Activated naive CD4-positive, alpha-beta T cell treated with anti-CD3 and anti-CD28 coated beads for 36 hours (primary cell): Measurements from ENCODE around the gene NECAB2. TPM values are rescaled to one million over a fixed set of nuclear protein-coding genes. Genes with fewer than 3 reads are reported as not detected.

Experiments
- CTCF ChIA-PET: fragments of 350-600 bp; sonication (Branson Sonifier 250); formaldehyde crosslinking; loops from one replicate; lab custom pipeline; 2021; ENCODE audit warnings: antibody characterized with exemption; lab: Charles Lee
- DNase-seq: peaks from one replicate; pipeline ENCODE4 v3.0.0-alpha.2; 2020
- H3K27ac Mint-ChIP-seq: one replicate; pipeline ENCODE4 v1.8.0; 2021; ENCODE audit warnings: mild to moderate bottlenecking, mixed read lengths
- H3K27me3 Mint-ChIP-seq: one replicate; pipeline ENCODE4 v1.8.0; 2021; ENCODE audit warnings: low read depth, mixed read lengths
- H3K36me3 Mint-ChIP-seq: one replicate; pipeline ENCODE4 v1.8.0; 2021; ENCODE audit warnings: low read depth, mixed read lengths
- H3K4me1 Mint-ChIP-seq: one replicate; pipeline ENCODE4 v1.8.0; 2021; ENCODE audit warnings: low read depth, mixed read lengths
- H3K4me3 Mint-ChIP-seq: one replicate; pipeline ENCODE4 v1.8.0; 2021; ENCODE audit warnings: mild to moderate bottlenecking, moderate library complexity, mixed read lengths
- H3K9me3 Mint-ChIP-seq: one replicate; pipeline ENCODE4 v1.8.0; 2021; ENCODE audit warnings: mixed read lengths
- intact Hi-C: fragments of 100-400 bp; cut with micrococcal nuclease; formaldehyde crosslinking; loops from one replicate; pipeline ENCODE4 v1.15.1; 2023
- total RNA-seq, 2 experiments: library from RNA; stranded (reverse); gene quantifications; one replicate each; pipeline ENCODE4 v1.2.3, GENCODE V29; 2021

NECAB2 gene
- total RNA-seq, 2 experiments from 2014 or later: not detected

- Mint-ChIP-seq H3K9me3 (no peaks in the 10 kb centered on the region), H3K36me3 (no peaks in the 10 kb centered on the region), H3K4me3 (no peak overlapping the region), H3K4me1 (peaks cover 3% of the 10 kb centered on the region), H3K27me3 (no peaks in the 10 kb centered on the region), H3K27ac (no peak overlapping the region)
- intact Hi-C loops: no loop called here
- CTCF ChIA-PET: no interaction called here
- no peak for DNase-seq
These were observed 41.2 kb downstream of the NECAB2 start for GRCh38 chr16:84009282-84009681.

GRCh38 chr16:84013787-84014569, 45.9 kb downstream of the NECAB2 start:
- CTCF ChIA-PET: interaction anchor here (0.6 to 1.7 kb wide), 5 partner anchors 13 to 66 kb away, joined by 3 to 7 read pairs (median 6); no protein-coding TSS in a partner anchor
- DNase-seq: peak; percentile 80
- H3K9me3 Mint-ChIP-seq: peaks cover 4% of the 10 kb centered on the region
- H3K4me3 Mint-ChIP-seq: no peak overlapping the region
- peaks cover 9% of the 10 kb centered on the region for H3K4me1 Mint-ChIP-seq
- intact Hi-C loops: no loop called here
- no peak overlapping the region for H3K27ac Mint-ChIP-seq
- no peaks in the 10 kb centered on the region for H3K36me3 Mint-ChIP-seq
- no peaks in the 10 kb centered on the region for H3K27me3 Mint-ChIP-seq

GRCh38 chr16:84014570-84015327, 46.7 kb downstream of the NECAB2 start:
- Mint-ChIP-seq H3K4me3 (no peak overlapping the region), H3K36me3 (no peaks in the 10 kb centered on the region), H3K4me1 (peaks cover 9% of the 10 kb centered on the region), H3K9me3 (peaks cover 4% of the 10 kb centered on the region), H3K27me3 (peaks cover 3% of the 10 kb centered on the region), H3K27ac (no peak overlapping the region)
- CTCF ChIA-PET: interaction anchor here (1.0 to 1.7 kb wide), 3 partner anchors 25 to 58 kb away, joined by 3 to 6 read pairs (median 6); no protein-coding TSS in a partner anchor
- intact Hi-C loops: no loop called here
- DNase-seq: no peak

GRCh38 chr16:84015399-84015798, 47.4 kb downstream of the NECAB2 start:
- CTCF ChIA-PET: interaction anchor here (0.6 to 1.7 kb wide), 2 partner anchors 59 to 937 kb away, joined by 4 to 6 read pairs; no protein-coding TSS in a partner anchor
- Mint-ChIP-seq H3K9me3 (peaks cover 4% of the 10 kb centered on the region), H3K4me3 (no peak overlapping the region), H3K4me1 (peaks cover 9% of the 10 kb centered on the region), H3K27ac (no peak overlapping the region), H3K36me3 (no peaks in the 10 kb centered on the region), H3K27me3 (peaks cover 3% of the 10 kb centered on the region)
- no peak for DNase-seq
- intact Hi-C loops: no loop called here

GRCh38 chr16:84016477-84016876, 48.4 kb downstream of the NECAB2 start:
- no peak overlapping the region for H3K4me3 Mint-ChIP-seq
- H3K9me3 Mint-ChIP-seq: peaks cover 11% of the 10 kb centered on the region
- intact Hi-C loops: no loop called here
- H3K27me3 Mint-ChIP-seq: peaks cover 6% of the 10 kb centered on the region
- no peak overlapping the region for H3K27ac Mint-ChIP-seq
- CTCF ChIA-PET: no interaction called here
- peaks cover 1% of the 10 kb centered on the region for H3K36me3 Mint-ChIP-seq
- no peak for DNase-seq
- peaks cover 9% of the 10 kb centered on the region for H3K4me1 Mint-ChIP-seq

GRCh38 chr16:84018710-84019109, 50.7 kb downstream of the NECAB2 start:
- Mint-ChIP-seq H3K4me3 (no peak overlapping the region), H3K9me3 (peaks cover 13% of the 10 kb centered on the region), H3K27ac (no peak overlapping the region), H3K36me3 (peaks cover 1% of the 10 kb centered on the region), H3K4me1 (peaks cover 9% of the 10 kb centered on the region), H3K27me3 (peaks cover 9% of the 10 kb centered on the region)
- no peak for DNase-seq
- intact Hi-C loops: no loop called here
- CTCF ChIA-PET: interaction anchor here (0.6 kb wide), 1 partner anchor 52 kb away, joined by 3 read pairs; no protein-coding TSS in a partner anchor

- peaks cover 9% of the 10 kb centered on the region for H3K27me3 Mint-ChIP-seq
- intact Hi-C loops: no loop called here
- peaks cover 1% of the 10 kb centered on the region for H3K36me3 Mint-ChIP-seq
- no peaks in the 10 kb centered on the region for H3K4me1 Mint-ChIP-seq
- peaks cover 13% of the 10 kb centered on the region for H3K9me3 Mint-ChIP-seq
- no peak for DNase-seq
- CTCF ChIA-PET: no interaction called here
- H3K27ac Mint-ChIP-seq: no peak overlapping the region
- no peak overlapping the region for H3K4me3 Mint-ChIP-seq
These were observed 52.3 kb downstream of the NECAB2 start for GRCh38 chr16:84020353-84020752.

- no peak for DNase-seq
- CTCF ChIA-PET: no interaction called here
- no peaks in the 10 kb centered on the region for H3K4me1 Mint-ChIP-seq
- intact Hi-C loops: no loop called here
- H3K4me3 Mint-ChIP-seq: no peak overlapping the region
- peaks cover 1% of the 10 kb centered on the region for H3K36me3 Mint-ChIP-seq
- peaks cover 9% of the 10 kb centered on the region for H3K27me3 Mint-ChIP-seq
- no peak overlapping the region for H3K27ac Mint-ChIP-seq
- H3K9me3 Mint-ChIP-seq: peaks cover 13% of the 10 kb centered on the region
These were observed 53.4 kb downstream of the NECAB2 start for GRCh38 chr16:84021488-84021887.

GRCh38 chr16:84022644-84023043, 54.6 kb downstream of the NECAB2 start:
- no peak overlapping the region for H3K27ac Mint-ChIP-seq
- CTCF ChIA-PET: no interaction called here
- peaks cover 12% of the 10 kb centered on the region for H3K27me3 Mint-ChIP-seq
- intact Hi-C loops: no loop called here
- no peak for DNase-seq
- H3K4me3 Mint-ChIP-seq: no peak overlapping the region
- H3K36me3 Mint-ChIP-seq: peaks cover 1% of the 10 kb centered on the region
- H3K9me3 Mint-ChIP-seq: peaks cover 13% of the 10 kb centered on the region
- no peaks in the 10 kb centered on the region for H3K4me1 Mint-ChIP-seq

GRCh38 chr16:84024854-84025253, 56.8 kb downstream of the NECAB2 start:
- H3K27me3 Mint-ChIP-seq: peaks cover 10% of the 10 kb centered on the region
- intact Hi-C loops: no loop called here
- no peak overlapping the region for H3K4me3 Mint-ChIP-seq
- peaks cover 9% of the 10 kb centered on the region for H3K9me3 Mint-ChIP-seq
- no peak overlapping the region for H3K27ac Mint-ChIP-seq
- H3K36me3 Mint-ChIP-seq: peaks cover 1% of the 10 kb centered on the region
- H3K4me1 Mint-ChIP-seq: peaks cover 7% of the 10 kb centered on the region
- CTCF ChIA-PET: no interaction called here
- DNase-seq: no peak

- H3K9me3 Mint-ChIP-seq: peaks cover under 1% of the 10 kb centered on the region
- H3K4me3 Mint-ChIP-seq: no peak overlapping the region
- H3K36me3 Mint-ChIP-seq: no peaks in the 10 kb centered on the region
- intact Hi-C loops: no loop called here
- CTCF ChIA-PET: no interaction called here
- H3K4me1 Mint-ChIP-seq: peaks cover 9% of the 10 kb centered on the region
- H3K27me3 Mint-ChIP-seq: peaks cover 9% of the 10 kb centered on the region
- DNase-seq: no peak
- no peak overlapping the region for H3K27ac Mint-ChIP-seq
These were observed 58.6 kb downstream of the NECAB2 start for GRCh38 chr16:84026606-84027005.

- Mint-ChIP-seq H3K27me3 (peaks cover 9% of the 10 kb centered on the region), H3K4me3 (no peak overlapping the region), H3K9me3 (no peaks in the 10 kb centered on the region), H3K27ac (no peak overlapping the region), H3K36me3 (no peaks in the 10 kb centered on the region), H3K4me1 (peaks cover 9% of the 10 kb centered on the region)
- no peak for DNase-seq
- CTCF ChIA-PET: interaction anchor here (0.6 to 0.8 kb wide), 2 partner anchors 13 to 690 kb away, joined by 3 to 6 read pairs; no protein-coding TSS in a partner anchor
- intact Hi-C loops: no loop called here
These were observed 59.6 kb downstream of the NECAB2 start for GRCh38 chr16:84027625-84028024.
